Keratinocyte (primary cell): ENCODE results near the gene B3GAT1.

Experiments used
- EZH2 ChIP-seq: IDR thresholded peaks from one replicate; pipeline ENCODE4 v1.6.1; 2012; ENCODE audit warnings: inconsistent platforms, mild to moderate bottlenecking, low read length, moderate library complexity
- TF ChIP-seq, protein P1 (sequence below), 3 experiments: IDR thresholded peaks in 1 of 3; conservative IDR thresholded peaks in 1 of 3; optimal IDR thresholded peaks in 1 of 3; 2 replicates in 2 of 3; 3 replicates in 1 of 3; pipeline versions ENCODE3 to v1.5.1; 2011; ENCODE audit warnings: low read length in 3 of 3, mild to moderate bottlenecking in 3 of 3, moderate library complexity in 2 of 3, control low read depth in 1 of 3, inconsistent platforms in 1 of 3; ENCODE audit not compliant: insufficient read depth in 2 of 3; ENCODE audit errors: extremely low read depth in 1 of 3

DNA sequence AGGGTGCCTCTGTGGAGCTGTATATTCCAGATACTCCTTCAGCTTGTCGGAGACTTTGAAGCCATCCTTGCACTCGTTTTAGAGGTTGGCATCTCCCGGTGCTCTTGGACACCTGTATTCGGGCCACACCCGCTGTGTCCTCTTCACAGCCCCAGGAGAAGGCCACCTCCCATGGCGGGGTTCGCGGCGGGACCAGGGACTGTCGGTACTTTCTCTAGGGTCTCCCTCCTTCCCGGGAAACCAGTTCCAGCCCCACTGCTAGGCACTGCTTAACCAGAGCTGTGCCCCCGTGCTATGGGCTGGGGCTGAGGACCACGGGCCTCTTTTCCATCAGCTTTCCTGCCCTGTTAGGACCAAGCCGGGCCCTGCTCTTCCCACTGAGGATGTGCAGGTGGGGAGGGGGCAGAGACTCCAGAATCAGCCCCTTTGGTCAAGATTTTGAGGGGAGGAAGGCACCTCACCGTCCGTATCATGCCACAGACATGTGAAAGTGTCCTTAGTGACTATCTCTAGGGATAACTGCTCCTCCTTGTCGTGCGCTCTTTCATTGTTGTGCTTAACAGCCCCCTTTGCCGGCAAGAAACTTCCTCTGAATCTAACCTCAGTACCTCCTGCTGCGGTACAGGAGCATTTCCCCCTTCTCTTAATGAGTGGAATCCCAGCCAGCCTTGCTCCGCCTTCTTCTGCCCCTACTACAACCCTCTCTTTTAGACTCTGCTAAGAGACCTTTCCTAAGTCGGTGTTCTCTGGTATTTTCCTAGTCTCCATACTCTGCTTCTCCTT, 1.2 kb upstream of the B3GAT1 start:
- TF ChIP-seq, protein P1, sequence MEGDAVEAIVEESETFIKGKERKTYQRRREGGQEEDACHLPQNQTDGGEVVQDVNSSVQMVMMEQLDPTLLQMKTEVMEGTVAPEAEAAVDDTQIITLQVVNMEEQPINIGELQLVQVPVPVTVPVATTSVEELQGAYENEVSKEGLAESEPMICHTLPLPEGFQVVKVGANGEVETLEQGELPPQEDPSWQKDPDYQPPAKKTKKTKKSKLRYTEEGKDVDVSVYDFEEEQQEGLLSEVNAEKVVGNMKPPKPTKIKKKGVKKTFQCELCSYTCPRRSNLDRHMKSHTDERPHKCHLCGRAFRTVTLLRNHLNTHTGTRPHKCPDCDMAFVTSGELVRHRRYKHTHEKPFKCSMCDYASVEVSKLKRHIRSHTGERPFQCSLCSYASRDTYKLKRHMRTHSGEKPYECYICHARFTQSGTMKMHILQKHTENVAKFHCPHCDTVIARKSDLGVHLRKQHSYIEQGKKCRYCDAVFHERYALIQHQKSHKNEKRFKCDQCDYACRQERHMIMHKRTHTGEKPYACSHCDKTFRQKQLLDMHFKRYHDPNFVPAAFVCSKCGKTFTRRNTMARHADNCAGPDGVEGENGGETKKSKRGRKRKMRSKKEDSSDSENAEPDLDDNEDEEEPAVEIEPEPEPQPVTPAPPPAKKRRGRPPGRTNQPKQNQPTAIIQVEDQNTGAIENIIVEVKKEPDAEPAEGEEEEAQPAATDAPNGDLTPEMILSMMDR (optimal IDR thresholded peaks at IDR 0.05 in 1 of 3, IDR thresholded peaks at IDR 0.05 in 1 of 3, conservative IDR thresholded peaks at IDR 0.05 in 1 of 3; ENCODE audit: extremely low read depth in 1 of 3, insufficient read depth in 2 of 3, low read length in 3 of 3): no peak
- TF ChIP-seq EZH2: peak; percentile 90
